GM12872 (cell line): ENCODE measurements around the gene GRIP2.

ENCODE experiments used
- TF ChIP-seq, protein P1 (sequence below): IDR thresholded peaks from 3 replicates; pipeline ENCODE4 v1.5.1; 2011; ENCODE audit warnings: low read depth, mild to moderate bottlenecking, low read length, moderate library complexity; ENCODE audit not compliant: insufficient read depth

Gene GRIP2

DNA sequence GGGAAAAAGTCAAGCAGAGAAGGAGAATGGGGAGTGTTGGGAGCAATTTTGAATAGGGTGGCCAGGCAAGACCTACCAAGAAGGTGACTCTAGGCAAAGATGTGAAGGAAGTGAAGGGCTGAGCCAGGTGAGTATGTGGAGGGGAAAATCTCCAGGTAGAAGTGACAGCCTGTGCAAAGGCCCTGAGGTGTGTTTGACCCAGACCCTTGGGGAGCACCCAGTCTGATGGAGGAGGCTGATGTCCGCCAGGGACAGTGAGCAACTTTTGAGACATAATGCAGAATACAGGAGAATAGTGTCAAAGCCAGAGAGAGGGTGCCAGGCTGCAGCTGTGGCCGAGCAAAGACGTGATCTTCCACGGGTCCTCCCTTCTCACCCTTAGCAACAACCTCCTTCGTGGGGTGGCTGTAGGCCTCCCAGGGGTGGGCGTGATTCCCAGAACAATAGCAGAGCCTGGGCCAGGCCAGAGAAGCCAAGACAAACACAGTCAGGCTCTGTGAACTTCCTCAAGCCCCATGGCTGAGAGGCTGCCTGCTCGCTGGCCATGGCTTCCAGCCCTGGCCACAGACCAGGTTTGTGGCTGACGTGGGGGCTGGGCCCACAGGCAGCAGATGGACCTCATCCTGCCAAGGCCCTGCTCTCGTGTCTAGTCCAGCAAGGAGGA lies 79.7 kb downstream of the GRIP2 start:
- TF ChIP-seq, protein P1, sequence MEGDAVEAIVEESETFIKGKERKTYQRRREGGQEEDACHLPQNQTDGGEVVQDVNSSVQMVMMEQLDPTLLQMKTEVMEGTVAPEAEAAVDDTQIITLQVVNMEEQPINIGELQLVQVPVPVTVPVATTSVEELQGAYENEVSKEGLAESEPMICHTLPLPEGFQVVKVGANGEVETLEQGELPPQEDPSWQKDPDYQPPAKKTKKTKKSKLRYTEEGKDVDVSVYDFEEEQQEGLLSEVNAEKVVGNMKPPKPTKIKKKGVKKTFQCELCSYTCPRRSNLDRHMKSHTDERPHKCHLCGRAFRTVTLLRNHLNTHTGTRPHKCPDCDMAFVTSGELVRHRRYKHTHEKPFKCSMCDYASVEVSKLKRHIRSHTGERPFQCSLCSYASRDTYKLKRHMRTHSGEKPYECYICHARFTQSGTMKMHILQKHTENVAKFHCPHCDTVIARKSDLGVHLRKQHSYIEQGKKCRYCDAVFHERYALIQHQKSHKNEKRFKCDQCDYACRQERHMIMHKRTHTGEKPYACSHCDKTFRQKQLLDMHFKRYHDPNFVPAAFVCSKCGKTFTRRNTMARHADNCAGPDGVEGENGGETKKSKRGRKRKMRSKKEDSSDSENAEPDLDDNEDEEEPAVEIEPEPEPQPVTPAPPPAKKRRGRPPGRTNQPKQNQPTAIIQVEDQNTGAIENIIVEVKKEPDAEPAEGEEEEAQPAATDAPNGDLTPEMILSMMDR, result no peak

DNA sequence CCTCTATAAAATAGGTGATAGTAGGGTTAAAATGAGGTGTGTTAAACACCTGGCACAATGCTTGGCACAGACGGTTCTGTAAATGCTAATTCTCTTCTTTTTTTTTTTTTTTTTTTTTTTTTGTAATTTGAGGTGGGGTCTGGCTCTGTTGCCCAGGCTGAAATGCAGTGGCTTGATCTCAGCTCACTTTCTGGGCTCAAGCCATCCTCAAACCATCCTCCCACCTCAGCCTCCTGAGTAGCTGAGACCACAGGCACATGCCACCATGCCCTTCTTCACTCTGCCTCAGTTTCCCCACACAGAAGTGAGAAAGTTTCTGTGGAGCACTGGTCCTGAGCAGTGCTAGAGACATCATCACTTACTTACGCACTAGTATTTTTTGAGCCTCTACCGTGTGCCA lies 80.4 kb downstream of the GRIP2 start:
- TF ChIP-seq, protein P1, result no peak

DNA sequence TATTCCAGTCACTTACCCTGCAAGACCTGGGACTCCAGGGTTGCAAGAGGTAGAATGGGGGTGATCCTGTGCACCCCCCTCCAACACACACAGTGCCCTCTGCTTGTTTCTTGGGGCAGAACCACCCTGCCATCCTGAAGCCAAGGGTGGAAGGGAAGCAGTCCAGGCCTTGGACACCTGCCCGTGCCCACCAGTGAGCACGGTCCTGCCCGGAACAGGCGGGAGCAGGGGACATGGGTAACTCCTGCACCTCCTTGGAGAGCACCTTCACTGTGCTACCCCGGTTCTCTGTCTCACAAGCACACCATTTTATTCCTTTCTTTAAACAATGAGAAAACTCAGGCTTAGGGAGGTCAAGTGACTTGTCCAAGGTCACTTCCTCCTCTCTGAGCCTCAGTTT lies 80.8 kb downstream of the GRIP2 start:
- TF ChIP-seq, protein P1, result no peak

DNA sequence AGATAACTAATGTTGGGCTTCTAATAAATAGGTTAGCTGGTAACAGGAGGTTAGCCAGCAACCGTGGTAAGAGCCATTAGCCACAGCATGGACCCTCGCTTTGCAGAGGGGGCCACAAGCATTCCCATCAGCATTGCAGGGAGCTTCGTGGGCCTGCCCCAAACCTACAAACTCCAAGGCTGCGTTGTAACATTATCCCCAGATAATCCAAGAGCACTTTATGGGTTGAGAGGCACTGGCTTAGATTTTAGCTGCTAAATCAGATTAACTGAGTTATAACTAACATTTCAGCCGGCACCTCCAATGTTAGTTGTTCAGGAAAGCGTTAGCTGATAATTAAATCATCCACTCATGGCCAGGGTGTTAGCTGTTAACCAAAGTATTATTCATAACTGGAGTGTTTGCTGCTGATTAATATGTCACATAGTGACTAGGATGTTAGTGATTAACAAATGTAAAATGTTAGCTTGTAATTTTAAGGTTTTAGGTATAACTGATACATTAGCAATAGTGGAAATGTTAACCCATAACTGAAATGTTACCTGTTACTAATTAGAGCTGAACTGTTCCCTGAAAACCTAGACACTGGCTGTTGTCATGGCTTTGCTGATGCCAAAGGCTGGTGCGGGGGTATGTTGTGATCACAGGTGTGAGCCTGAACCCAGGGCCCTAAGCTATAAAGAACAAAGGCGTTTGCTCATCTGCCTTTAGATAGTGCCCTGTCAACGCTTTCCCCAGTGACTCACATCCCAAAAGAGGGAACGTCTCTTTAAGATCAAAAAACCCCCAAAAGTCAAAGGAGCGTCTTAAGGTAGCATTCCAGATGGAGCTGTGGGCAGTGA lies 81.5 kb downstream of the GRIP2 start:
- TF ChIP-seq, protein P1, result no peak

DNA sequence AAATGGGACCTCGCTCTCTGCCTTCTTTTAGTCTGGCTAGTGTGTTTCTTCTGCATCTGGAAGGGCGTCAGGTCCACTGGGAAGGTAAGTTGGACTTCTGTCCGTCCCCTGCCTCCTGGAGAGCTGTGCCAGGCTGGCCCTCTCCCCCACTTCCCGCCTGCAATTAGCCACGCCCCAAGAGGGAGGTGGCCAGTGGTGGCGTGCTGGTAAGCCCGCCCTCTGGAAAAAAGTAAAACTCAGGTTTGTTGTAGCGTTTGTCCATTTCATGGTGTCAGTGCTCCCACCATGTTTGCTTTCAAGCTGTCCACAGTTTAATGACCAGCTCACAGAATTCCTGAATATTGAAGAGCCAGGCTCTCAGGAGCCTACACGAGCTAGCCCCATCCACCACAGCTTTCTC lies 82.1 kb downstream of the GRIP2 start:
- TF ChIP-seq, protein P1, result no peak

DNA sequence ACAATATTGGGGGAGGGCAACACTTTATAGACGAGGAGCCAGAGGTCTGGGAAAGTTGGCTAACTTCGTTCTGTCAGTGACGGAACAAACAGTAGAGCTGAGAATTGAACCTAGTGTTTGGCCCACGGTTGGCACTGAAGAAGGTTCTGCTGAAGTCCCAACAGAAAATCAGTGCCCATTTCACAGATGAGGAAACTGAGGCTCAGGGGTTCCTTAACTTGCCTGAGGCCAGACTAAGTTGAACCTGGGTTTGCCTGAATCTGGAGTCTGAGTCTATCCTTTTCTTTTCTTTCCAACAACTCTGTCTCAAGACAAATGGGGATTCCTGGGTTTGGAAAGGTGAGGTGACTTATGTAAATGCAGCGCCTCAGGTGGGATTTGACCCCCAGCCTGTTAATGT lies 82.7 kb downstream of the GRIP2 start:
- TF ChIP-seq, protein P1, result no peak

DNA sequence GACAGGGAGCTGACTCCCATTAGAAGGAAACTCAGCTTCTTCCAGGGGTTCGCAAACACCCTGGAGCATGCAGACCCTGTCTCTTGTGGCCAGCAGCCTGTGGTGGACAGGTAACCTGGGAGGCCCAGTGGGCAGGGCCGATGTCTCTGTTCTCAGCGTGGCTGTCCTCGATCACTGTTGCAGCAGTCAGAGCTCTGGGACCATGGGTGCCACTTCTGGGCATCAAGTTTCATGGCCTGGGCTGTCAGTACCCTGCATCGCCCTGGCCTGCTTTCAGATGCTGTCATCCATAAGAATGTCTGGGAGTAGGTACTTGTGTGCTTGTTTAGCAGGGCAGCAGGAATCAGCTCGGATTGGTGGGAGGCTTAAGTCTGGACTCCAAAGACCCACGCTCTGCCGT lies 83.3 kb downstream of the GRIP2 start:
- TF ChIP-seq, protein P1, result no peak
